ENCODE results near the gene PTPRN2.
"Not testable (repeated sequence)": the region's sequence is repeated elsewhere in the genome, so short reads cannot be mapped to it uniquely, and the experiment has no call there.

The PTPRN2 gene

DNA sequence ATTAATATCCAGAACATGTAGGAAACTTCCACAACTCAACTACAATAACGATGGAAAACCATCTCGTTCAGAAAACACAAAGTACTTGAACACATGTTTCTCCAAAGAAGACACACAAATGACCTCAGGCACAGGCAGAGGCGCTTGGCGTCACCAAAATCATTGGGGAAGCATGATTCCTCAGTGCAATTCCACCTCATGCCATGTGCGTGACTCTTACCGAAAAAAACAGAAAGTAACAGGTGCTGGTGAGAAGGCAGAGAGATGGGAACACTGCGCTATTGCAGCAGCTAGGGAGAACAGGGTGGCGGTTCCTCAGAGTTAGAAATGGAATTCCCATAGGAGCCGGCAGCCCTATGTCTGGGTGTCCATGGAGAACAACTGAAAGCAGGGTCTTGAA is 860.9 kb downstream of the PTPRN2 start:
- TF ChIP-seq, protein P1, sequence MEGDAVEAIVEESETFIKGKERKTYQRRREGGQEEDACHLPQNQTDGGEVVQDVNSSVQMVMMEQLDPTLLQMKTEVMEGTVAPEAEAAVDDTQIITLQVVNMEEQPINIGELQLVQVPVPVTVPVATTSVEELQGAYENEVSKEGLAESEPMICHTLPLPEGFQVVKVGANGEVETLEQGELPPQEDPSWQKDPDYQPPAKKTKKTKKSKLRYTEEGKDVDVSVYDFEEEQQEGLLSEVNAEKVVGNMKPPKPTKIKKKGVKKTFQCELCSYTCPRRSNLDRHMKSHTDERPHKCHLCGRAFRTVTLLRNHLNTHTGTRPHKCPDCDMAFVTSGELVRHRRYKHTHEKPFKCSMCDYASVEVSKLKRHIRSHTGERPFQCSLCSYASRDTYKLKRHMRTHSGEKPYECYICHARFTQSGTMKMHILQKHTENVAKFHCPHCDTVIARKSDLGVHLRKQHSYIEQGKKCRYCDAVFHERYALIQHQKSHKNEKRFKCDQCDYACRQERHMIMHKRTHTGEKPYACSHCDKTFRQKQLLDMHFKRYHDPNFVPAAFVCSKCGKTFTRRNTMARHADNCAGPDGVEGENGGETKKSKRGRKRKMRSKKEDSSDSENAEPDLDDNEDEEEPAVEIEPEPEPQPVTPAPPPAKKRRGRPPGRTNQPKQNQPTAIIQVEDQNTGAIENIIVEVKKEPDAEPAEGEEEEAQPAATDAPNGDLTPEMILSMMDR (IDR thresholded peaks at IDR 0.05), result no peak
- Mint-ChIP-seq H3K36me3 (ENCODE audit: low read depth) (no peaks in the 10 kb centered on the region), H3K9me3 (no peaks in the 10 kb centered on the region), H3K27ac (no peak overlapping the region), H3K27me3 (ENCODE audit: low read depth, poor library complexity) (peaks cover 70% of the 10 kb centered on the region), H3K4me1 (peaks cover 5% of the 10 kb centered on the region), H3K4me3 (no peak overlapping the region)
- no peak for DNase-seq

DNA sequence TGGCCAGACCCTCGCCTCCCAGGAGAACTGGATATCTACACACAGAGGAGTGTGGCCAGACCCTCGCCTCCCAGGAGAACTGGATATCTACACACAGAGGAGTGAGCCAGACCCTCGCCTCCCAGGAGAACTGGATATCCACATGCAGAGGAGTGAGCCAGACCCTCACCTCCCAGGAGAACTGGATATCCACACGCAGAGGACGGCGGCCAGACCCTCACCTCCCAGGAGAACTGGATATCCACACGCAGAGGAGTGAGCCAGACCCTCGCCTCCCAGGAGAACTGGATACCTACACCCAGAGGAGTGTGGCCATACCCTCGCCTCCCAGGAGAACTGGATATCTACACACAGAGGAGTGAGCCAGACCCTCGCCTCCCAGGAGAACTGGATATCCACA is 862.3 kb downstream of the PTPRN2 start:
- not testable (repeated sequence) for H3K9me3 Mint-ChIP-seq; H3K4me1 Mint-ChIP-seq; H3K4me3 Mint-ChIP-seq; DNase-seq; H3K36me3 Mint-ChIP-seq (ENCODE audit: low read depth); H3K27ac Mint-ChIP-seq
- peaks cover 60% of the 10 kb centered on the region for H3K27me3 Mint-ChIP-seq (ENCODE audit: low read depth, poor library complexity)

DNA sequence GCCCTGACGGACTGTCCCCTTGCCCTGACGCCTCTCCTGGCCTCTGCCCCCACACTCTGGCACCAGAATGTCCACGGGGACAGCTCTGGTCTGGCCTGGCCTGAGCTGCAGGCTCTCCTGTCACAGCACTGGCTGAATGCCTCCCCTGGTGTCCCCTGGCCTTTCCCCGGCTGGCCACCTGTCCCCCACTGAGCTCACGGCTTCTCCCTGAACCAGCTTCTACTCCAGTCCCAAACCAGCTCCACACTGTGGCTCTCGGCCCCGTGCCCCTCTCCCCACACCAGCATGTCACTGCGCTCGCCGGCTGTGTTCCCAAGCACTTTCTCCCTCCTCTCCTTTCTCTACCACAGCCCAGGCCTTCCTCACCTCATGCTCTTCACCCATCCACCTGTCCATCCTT is 864.4 kb downstream of the PTPRN2 start:
- H3K27ac Mint-ChIP-seq, result no peak overlapping the region
- TF ChIP-seq, protein P1 (IDR thresholded peaks at IDR 0.05), result no peak

DNA sequence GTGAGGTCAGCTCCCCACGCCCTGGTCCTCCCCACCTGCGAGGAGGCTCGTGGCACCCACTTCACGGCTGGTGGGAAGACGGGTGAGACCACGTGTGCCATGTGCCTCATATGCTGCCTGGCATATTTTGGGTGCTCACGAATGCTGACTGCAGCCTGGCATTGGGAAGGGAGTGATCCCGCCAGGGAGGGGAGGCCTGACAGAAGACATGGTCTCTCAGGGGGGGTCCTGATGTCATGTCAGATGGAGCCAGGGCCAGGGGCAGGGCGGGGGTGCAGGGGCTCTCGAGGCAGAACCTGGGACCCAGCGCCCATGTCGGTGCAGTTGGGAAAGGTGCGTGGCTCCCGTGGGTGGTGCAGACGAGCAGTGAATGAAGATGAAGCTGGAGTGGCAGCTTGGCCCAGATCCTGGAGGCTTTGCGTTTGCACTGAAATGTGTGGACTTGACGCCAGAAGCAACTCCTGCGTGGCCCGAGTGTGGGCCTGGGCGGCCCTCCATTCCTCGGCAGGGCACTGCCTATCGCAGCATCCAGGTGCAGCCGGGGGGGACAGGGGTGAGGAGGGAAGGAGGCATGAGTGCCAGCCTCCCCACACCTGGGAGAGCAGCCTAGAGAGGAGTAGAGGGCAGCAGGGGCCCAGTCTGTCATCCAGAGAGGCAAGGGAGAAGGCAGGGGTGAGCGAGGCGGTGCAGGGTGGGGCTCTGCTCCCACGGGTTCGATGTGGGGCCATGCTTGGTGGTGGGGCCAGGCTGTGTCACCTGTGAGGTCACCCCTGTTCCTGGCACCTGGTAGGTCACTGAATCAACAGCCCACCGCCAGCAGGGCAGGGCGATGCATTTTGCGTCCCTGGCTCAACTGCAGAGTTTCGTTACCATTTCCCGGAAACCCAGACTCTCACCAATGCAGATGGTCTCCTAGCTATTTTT is 865.2 kb downstream of the PTPRN2 start:
- Mint-ChIP-seq H3K27me3 (ENCODE audit: low read depth, poor library complexity) (peaks cover 40% of the 10 kb centered on the region), H3K4me3 (no peak overlapping the region), H3K27ac (no peak overlapping the region)

More for the DNA sequence above, 864.4 kb downstream of the PTPRN2 start:
- H3K27me3 Mint-ChIP-seq (ENCODE audit: low read depth, poor library complexity), result peaks cover 46% of the 10 kb centered on the region
- H3K4me1 Mint-ChIP-seq, result no peaks in the 10 kb centered on the region
- H3K4me3 Mint-ChIP-seq, result no peak overlapping the region
- no peaks in the 10 kb centered on the region for H3K36me3 Mint-ChIP-seq (ENCODE audit: low read depth)
- H3K9me3 Mint-ChIP-seq, result no peaks in the 10 kb centered on the region
- no peak for DNase-seq

DNA sequence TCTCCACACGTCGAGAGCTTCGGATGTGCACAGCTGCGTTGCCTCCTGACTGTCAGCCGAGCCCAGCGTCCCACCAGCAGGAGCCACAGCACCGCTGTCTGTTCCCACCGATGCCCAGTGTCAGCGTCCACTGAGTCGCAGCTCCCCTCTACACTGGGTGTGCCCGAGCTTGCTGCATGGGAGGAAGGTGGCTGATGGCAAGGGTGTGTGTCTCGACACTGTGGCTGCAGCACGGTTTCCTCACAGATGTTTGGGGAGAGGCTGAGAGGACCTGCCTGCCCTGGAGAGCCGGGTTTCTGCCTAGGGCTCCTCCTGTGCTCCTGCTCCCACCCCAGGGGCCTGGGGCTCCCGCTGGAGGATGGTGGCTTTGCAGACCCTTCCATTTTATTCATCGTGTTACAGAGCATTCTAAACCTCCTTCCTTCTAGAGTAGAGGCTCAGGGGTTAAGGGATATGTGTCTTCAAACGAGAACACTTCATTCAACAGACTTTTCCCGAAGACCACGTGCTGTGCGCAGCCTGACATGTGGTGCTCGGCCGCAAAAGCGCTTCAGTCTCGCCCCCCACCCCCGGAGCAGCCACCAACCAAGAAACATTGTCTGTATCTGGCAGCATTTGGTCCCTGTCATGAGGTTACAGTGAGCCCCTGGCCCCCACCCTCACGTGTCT is 866.0 kb downstream of the PTPRN2 start:
- peaks cover 34% of the 10 kb centered on the region for H3K27me3 Mint-ChIP-seq (ENCODE audit: low read depth, poor library complexity)
- DNase-seq, result no peak
- no peaks in the 10 kb centered on the region for H3K36me3 Mint-ChIP-seq (ENCODE audit: low read depth)
- no peaks in the 10 kb centered on the region for H3K4me1 Mint-ChIP-seq
- no peaks in the 10 kb centered on the region for H3K9me3 Mint-ChIP-seq
- TF ChIP-seq, protein P1 (IDR thresholded peaks at IDR 0.05), result no peak
- H3K27ac Mint-ChIP-seq, result no peak overlapping the region
- H3K4me3 Mint-ChIP-seq, result no peak overlapping the region

More for the DNA sequence above, 865.2 kb downstream of the PTPRN2 start:
- TF ChIP-seq, protein P1 (IDR thresholded peaks at IDR 0.05), result no peak
- Mint-ChIP-seq H3K9me3 (no peaks in the 10 kb centered on the region), H3K4me1 (no peaks in the 10 kb centered on the region), H3K36me3 (ENCODE audit: low read depth) (no peaks in the 10 kb centered on the region)
- no peak for DNase-seq

Data from nephron progenitor cell (in vitro differentiated cells).